ENCODE measurements around the gene RAB11FIP3. TPM values are rescaled to one million over a fixed set of nuclear protein-coding genes. Genes with fewer than 3 reads are reported as not detected.

The RAB11FIP3 gene
- total RNA-seq, 1 experiment from 2014 or later, result 12.8 TPM

- no peak for TF ChIP-seq REST (IDR thresholded peaks at IDR 0.05; ENCODE audit: low read depth)
Observed at GRCh38 chr16:568401-569258, 143.2 kb downstream of the RAB11FIP3 start (continued).

GRCh38 chr16:569445-570254 lies 144.2 kb downstream of the RAB11FIP3 start, which contains the start of gene PIGQ:
PIGQ (plus strand) TSS chr16:569968; CDS start chr16:574075, 4,107 bp downstream.
- intact Hi-C loops (cut with micrococcal nuclease), result no loop called here
- TF ChIP-seq EZH2 (IDR thresholded peaks at IDR 0.05), result no peak
- peak; percentile 72 for TF ChIP-seq ZFX (IDR thresholded peaks at IDR 0.05)
- no peak for TF ChIP-seq CTCF (IDR thresholded peaks at IDR 0.05 in 2 of 3, conservative IDR thresholded peaks at IDR 0.05 in 1 of 3; ENCODE audit: borderline replicate concordance in 1 of 3, insufficient read depth in 1 of 3, low read depth in 2 of 3, low read length in 2 of 3)
- peak; percentile 39 for TF ChIP-seq POLR2AphosphoS5 (IDR thresholded peaks at IDR 0.05; ENCODE audit: low read depth, low read length)
- TF ChIP-seq FOSL1 (IDR thresholded peaks at IDR 0.05; ENCODE audit: low read depth), result no peak
- no peak for TF ChIP-seq RAD21 (IDR thresholded peaks at IDR 0.05; ENCODE audit: low read depth)
- TF ChIP-seq CEBPB (IDR thresholded peaks at IDR 0.05; ENCODE audit: low read depth), result no peak
- TF ChIP-seq ZBTB33 (IDR thresholded peaks at IDR 0.05; ENCODE audit: extremely low read depth, insufficient replicate concordance, low read length), result no peak
- TF ChIP-seq ELF1 (IDR thresholded peaks at IDR 0.05; ENCODE audit: borderline replicate concordance, low read depth), result no peak
- ChIA-PET POLR2A (no interaction called here), RAD21 (ENCODE audit: low non-redundant PET in 1 of 2, low total read pairs in 2 of 2, uncharacterized antibody in 2 of 2, unreplicated experiment in 2 of 2) (no interaction called here), CTCF (interaction anchor here (0.6 kb wide), 1 partner anchor 120 kb away, joined by 3 read pairs; no protein-coding TSS in a partner anchor)
- Histone ChIP-seq H2AFZ (ENCODE audit: low read depth, low read length, poor library complexity, severe bottlenecking) (no peak within 1 kb of the TSS), H3K9me3 (ENCODE audit: control insufficient read depth in 1 of 2, insufficient read depth in 1 of 2, low read depth in 1 of 2, low read length in 2 of 2) (no peaks in the 10 kb centered on the region), H3K9me2 (ENCODE audit: insufficient read depth) (no peaks in the 10 kb centered on the region), H3K27ac (ENCODE audit: low read depth, low read length) (peak within 1 kb of the TSS; percentile 67), H3K79me2 (ENCODE audit: insufficient read depth, low read length) (peaks cover 9% of the 10 kb centered on the region; the same call in 1 of the 2 replicates), H3K4me2 (ENCODE audit: low read length) (peak within 1 kb of the TSS; percentile 80), H3K4me1 (ENCODE audit: control insufficient read depth in 1 of 2, insufficient read depth in 2 of 2, low read length in 2 of 2) (peaks cover 7 to 16% of the 10 kb centered on the region in 2 experiments), H3K36me3 (ENCODE audit: control insufficient read depth in 1 of 2, insufficient read depth in 2 of 2, low read length in 2 of 2) (no peaks in the 10 kb centered on the region), H3K9ac (ENCODE audit: low read length) (peak within 1 kb of the TSS; percentile 76), H4K20me1 (ENCODE audit: insufficient read depth) (no peaks in the 10 kb centered on the region), H3K4me3 (replicated peaks in 1 of 2; ENCODE audit: low read depth in 1 of 2, low read length in 2 of 2) (peak within 1 kb of the TSS; percentile 58 to 70), H3K27me3 (ENCODE audit: insufficient read depth, low read length) (no peaks in the 10 kb centered on the region)
- no TSS peak for BruUV-seq (replicated peaks)
- ATAC-seq, result peak; percentile 80
- DNase-seq (ENCODE audit: low read depth, low spot score), result no peak
